ENCODE data around the gene INSR. TPM values are rescaled to one million over a fixed set of nuclear protein-coding genes. Genes with fewer than 3 reads are reported as not detected.
"Not testable (repeated sequence)": the region's sequence is repeated elsewhere in the genome, so short reads cannot be mapped to it uniquely, and the experiment has no call there.

INSR gene
- total RNA-seq, 1 donor from 2014 or later: 18.0 TPM

DNA sequence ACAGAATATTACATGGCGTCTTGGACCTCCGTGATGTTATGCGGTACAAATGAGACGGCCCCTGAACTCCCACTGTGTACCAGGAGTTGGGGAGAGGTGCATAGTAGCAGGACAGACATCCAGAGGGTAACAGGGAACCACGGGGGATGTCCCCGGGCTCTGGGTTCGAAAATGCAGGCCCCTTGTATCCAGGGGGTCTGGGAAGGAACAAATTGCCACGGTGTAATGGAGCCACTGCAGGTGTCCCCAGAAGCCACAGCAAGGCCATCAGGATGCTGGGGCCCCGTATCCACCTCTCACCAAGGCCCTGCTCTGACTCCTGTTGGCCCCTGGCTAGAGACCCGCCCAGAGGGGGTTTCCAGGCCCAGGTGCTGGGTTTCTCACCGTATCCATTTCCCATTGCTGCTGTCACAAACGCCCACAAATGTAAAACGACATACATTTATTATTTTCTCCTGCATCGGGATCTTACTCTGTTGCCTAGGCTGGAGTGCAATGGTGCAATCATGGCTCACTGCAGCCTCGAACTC is 77.8 kb downstream of the INSR start:
- H3K4me3 ChIP-seq (ENCODE audit: low read depth, low read length): no peak overlapping the region
- TF ChIP-seq, protein P1, sequence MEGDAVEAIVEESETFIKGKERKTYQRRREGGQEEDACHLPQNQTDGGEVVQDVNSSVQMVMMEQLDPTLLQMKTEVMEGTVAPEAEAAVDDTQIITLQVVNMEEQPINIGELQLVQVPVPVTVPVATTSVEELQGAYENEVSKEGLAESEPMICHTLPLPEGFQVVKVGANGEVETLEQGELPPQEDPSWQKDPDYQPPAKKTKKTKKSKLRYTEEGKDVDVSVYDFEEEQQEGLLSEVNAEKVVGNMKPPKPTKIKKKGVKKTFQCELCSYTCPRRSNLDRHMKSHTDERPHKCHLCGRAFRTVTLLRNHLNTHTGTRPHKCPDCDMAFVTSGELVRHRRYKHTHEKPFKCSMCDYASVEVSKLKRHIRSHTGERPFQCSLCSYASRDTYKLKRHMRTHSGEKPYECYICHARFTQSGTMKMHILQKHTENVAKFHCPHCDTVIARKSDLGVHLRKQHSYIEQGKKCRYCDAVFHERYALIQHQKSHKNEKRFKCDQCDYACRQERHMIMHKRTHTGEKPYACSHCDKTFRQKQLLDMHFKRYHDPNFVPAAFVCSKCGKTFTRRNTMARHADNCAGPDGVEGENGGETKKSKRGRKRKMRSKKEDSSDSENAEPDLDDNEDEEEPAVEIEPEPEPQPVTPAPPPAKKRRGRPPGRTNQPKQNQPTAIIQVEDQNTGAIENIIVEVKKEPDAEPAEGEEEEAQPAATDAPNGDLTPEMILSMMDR (conservative IDR thresholded peaks at IDR 0.05; ENCODE audit: low read depth, low read length): no peak
- DNase-seq (ENCODE audit: low read depth): no peak

DNA sequence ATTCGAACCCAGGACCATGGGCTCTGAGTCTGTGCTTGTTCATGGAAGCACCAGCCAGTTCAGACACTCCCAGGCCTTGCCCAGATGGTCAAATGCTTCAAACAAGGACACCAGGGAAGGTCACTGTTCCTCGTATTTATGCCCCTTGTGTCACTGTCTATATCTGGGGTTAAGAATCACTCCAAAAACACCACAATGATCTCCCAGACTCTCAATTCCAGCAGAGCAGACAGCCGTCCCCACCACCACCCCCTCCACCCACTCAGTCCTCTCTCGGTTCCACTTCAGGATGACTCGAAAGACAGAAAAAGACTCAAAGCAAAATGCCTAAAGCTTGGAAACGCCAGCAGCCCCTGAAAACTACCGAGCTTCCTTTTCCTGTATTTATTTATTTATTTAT is 79.0 kb downstream of the INSR start:
- no peak overlapping the region for H3K4me3 ChIP-seq (ENCODE audit: low read depth, low read length)
- DNase-seq (ENCODE audit: low read depth): no peak
- TF ChIP-seq, protein P1 (conservative IDR thresholded peaks at IDR 0.05; ENCODE audit: low read depth, low read length): no peak

DNA sequence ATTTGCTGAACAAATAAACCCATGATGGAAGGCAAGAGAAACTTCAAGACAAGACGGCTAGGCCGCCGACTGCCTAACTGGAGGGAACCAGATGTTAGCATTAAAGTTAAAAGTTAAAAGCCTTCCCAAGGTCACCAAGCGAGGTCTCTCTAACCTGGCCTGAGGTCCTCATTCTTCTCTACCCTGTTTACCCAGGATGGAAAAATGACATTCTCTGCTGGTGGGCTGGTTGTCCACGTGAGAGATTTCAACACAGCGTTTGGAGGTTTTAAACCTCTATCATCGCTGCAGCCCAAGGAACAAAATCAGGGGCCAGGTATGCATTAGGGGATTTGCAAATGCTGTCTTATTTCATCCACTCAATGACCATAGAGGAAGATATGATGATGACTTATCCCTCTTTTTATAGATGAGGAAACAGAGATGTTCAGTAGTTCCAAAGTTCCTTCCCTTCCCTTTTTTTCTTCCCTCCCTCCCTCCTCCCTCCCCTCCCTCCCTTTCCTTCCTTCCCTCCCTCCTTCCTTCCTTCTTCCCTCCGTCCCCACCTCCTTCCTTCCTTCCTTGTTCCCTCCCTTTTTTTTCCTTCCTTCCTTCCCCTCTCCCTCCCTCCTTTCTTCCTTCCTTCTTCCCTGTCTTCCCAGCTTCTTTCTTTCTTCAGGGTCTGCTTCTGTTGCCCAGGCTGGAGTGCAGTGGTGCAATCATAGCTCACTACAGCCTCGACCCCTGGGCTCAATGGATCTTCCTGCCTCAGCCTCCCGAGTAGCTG is 79.7 kb downstream of the INSR start:
- TF ChIP-seq, protein P1 (conservative IDR thresholded peaks at IDR 0.05; ENCODE audit: low read depth, low read length): no peak
- no peak overlapping the region for H3K4me3 ChIP-seq (ENCODE audit: low read depth, low read length)
- DNase-seq (ENCODE audit: low read depth): no peak

DNA sequence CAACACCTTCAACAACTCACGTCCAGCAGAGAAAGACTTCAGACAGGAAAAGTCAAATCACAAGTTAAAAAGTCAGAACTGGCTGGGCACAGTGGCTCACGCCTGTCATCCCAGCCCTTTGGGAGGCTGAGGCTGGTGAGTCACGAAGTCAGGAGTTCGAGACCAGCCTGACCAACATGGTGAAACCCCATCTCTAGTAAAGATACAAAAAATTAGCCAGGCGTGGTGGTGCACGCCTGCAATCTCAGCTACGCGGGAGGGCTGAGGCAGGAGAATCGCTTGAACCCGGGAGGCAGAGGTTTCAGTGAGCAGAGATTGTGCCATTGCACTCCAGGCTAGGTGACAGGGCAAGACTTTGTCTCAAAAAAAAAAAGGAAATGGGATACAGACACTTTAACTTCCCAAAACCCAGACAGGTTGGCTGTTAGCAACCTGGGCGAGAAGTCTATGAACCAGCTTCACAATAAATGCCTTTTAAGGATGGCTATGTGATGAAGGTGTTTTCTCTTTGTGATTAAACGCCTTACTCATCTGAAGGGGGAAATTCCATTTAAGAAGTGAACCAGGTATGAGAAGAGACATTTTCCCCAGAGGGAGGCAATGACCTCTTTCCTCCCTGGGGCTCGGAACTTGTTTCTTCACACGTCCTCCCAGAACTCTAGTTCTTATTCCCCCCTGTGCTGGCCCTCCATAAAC is 80.4 kb downstream of the INSR start:
- H3K4me3 ChIP-seq (ENCODE audit: low read depth, low read length): no peak overlapping the region
- TF ChIP-seq, protein P1 (conservative IDR thresholded peaks at IDR 0.05; ENCODE audit: low read depth, low read length): no peak
- DNase-seq (ENCODE audit: low read depth): no peak

DNA sequence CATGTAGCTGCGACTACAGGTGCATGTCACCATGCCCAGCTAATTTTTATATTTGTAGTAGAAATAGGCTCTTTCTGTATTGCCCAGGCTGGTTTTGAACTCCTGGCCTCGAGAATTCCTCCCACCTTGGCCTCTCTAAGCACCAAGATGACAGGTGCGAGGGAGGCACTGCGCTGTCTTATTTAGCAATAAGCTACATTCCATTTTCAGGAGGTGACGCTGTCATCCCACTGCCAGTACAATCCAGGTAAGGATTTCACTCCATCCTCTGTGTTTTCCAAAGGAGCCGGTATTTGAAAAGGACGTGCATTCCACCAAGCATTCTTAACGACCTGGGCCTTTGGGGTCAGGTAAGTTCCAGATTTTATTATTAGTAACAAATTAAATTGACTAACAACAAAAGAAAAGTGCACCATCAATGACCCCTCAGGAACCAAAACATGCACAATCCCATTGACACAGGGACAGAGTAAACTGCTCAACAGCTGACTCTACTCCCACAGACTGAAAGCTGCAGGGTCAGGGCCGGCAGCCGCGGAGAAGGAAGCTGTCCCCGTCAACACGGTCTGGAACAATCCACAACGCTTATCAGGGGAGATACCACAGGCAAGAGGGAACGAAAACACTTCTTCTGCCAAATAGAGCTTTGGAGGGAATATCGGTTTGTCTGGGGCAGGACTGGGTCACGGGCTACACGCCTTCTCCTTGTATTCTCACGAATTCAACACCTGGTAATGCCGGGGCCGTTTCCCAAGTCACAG is 82.8 kb downstream of the INSR start:
- no peak overlapping the region for H3K4me3 ChIP-seq (ENCODE audit: low read depth, low read length)
- no peak for DNase-seq (ENCODE audit: low read depth)
- TF ChIP-seq, protein P1 (conservative IDR thresholded peaks at IDR 0.05; ENCODE audit: low read depth, low read length): no peak

DNA sequence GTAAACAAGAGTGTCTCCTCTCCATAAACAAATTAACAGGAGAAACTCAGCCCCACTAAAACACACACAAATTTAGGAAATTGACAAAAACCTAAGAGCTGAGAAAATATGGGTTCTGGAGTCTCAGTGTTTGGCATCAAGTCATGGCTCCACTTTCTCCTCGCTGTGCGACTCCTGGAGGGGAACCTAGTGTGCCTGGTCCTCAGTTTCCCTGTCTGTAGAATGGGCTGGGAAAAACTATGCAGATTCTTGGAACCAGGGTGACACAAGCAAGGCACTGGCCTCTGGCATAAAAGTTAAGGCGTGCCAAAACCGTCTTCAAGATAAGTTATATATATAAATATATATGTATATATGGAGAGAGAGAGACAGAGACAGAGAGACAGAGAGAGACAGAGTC is 83.9 kb downstream of the INSR start:
- TF ChIP-seq, protein P1 (conservative IDR thresholded peaks at IDR 0.05; ENCODE audit: low read depth, low read length): no peak
- H3K4me3 ChIP-seq (ENCODE audit: low read depth, low read length): no peak overlapping the region
- DNase-seq (ENCODE audit: low read depth): no peak

DNA sequence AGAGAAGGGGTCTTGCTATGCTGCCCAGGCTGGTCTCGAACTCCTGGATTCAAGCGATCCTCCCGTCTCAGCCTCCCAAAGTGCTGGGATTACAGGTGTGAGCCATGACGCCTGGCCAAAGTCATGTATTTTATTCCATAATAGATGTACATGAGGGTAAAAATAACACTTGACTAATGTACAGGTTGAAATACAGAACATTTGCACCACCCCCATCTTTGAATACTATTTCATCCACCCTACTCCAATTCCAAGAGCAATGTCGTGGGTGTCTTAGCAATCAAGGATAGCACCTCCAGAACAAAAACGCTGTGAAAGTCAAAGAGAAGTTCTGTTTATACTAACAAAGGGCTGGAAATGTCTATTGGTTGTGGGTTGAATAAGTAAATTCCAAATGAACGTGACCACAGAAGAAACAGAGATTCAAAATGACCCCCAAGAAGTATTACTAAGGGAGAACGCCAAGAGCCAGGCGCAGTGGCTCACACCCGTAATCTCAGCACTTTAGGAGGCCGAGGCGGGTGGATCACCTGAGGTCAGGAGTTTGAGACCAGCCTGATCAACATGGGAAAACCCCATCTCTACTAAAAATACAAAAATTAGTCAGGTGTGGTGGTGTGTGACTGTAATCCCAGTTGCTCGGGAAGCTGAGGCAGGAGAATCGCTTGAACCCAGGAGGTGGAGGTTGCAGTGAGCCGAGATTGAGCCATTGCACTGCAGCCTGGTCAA is 84.5 kb downstream of the INSR start:
- not testable (repeated sequence) for DNase-seq (ENCODE audit: low read depth); H3K4me3 ChIP-seq (ENCODE audit: low read depth, low read length)

DNA sequence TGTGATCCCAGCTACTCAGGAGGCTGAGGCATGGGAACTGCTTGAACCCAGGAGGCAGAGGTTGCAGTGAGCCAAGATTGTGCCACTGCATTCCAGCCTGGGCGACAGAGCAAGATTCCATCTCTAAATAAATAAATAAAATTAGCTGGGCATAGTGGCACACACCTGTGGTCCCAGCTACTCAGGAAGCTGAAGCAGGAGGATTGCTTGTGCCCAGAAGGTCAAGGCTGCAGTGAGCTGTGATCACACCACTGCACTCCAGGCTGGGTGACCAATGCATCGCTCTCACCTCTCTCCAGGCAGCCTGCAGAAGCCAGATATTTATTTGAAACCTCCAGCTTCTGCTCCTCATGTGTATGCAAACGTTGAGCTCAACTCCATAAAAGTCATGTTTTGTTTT is 85.2 kb downstream of the INSR start:
- DNase-seq (ENCODE audit: low read depth); H3K4me3 ChIP-seq (ENCODE audit: low read depth, low read length): not testable (repeated sequence)
